ENCODE data around the gene KIAA1958. TPM values are rescaled to one million over a fixed set of nuclear protein-coding genes. Genes with fewer than 3 reads are reported as not detected.

KIAA1958 gene
- total RNA-seq, 1 experiment from 2014 or later: 5.8 TPM

DNA sequence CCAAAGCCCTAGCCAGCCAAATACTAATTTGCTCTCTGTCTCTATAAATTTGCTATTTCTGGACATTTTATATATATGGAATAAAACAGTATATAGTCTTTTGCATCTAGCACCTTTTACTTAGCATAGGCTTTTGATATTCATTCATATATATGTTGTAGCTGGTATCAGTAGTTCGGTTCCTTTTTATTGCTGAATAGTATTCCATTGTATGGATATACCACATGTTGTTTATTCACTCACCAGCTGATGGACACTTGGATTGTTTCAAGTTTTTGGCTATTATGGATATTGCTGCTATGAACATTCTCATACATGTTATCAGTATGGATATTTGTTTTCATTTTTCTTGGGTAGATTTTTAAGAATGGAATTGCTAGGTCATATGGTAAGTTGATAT, 23.8 kb upstream of the KIAA1958 start:
- BruUV-seq (replicated peaks): no TSS peak
- H3K27me3 Mint-ChIP-seq (ENCODE audit: insufficient read depth, unreplicated experiment): no peaks in the 10 kb centered on the region
- intact Hi-C loops (cut with micrococcal nuclease): no loop called here
- CTCF ChIA-PET: interaction anchor here (0.5 to 1.0 kb wide), 3 partner anchors 29 to 77 kb away, joined by 3 to 4 read pairs (median 3); no protein-coding TSS in a partner anchor
- TF ChIP-seq, protein P1, sequence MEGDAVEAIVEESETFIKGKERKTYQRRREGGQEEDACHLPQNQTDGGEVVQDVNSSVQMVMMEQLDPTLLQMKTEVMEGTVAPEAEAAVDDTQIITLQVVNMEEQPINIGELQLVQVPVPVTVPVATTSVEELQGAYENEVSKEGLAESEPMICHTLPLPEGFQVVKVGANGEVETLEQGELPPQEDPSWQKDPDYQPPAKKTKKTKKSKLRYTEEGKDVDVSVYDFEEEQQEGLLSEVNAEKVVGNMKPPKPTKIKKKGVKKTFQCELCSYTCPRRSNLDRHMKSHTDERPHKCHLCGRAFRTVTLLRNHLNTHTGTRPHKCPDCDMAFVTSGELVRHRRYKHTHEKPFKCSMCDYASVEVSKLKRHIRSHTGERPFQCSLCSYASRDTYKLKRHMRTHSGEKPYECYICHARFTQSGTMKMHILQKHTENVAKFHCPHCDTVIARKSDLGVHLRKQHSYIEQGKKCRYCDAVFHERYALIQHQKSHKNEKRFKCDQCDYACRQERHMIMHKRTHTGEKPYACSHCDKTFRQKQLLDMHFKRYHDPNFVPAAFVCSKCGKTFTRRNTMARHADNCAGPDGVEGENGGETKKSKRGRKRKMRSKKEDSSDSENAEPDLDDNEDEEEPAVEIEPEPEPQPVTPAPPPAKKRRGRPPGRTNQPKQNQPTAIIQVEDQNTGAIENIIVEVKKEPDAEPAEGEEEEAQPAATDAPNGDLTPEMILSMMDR (IDR thresholded peaks at IDR 0.05; ENCODE audit: unreplicated experiment): no peak
- H3K4me3 Mint-ChIP-seq (ENCODE audit: unreplicated experiment): no peak overlapping the region
- POLR2A ChIA-PET: interaction anchor here (0.7 kb wide), 1 partner anchor 704 kb away, joined by 3 read pairs; no protein-coding TSS in a partner anchor
- H3K36me3 Mint-ChIP-seq (ENCODE audit: insufficient read depth, unreplicated experiment): peaks cover 56% of the 10 kb centered on the region
- peaks cover 7% of the 10 kb centered on the region for H3K9me3 Mint-ChIP-seq (ENCODE audit: unreplicated experiment)
- DNase-seq (ENCODE audit: unreplicated experiment): no peak
- no peaks in the 10 kb centered on the region for H3K4me1 Mint-ChIP-seq (ENCODE audit: insufficient read depth, unreplicated experiment)
- H3K27ac Mint-ChIP-seq (ENCODE audit: low read depth, unreplicated experiment): no peak overlapping the region

DNA sequence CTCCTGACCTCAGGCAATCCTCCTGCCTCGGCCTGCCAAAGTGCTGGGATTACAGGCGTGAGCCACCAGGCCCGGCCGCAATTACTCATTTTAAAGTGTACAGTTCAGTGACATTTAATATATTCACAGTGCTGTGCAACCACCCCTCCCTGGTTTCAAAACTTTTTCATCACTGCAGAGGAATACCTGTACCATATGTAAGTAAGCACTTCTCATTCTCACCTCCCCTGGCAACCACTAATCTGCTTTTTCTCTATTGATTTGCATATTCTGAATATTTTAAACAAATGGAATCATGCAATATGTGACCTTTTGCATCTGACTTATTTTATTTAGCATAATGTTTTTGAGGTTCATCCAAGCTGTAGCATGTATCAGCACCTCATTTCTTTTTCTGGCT, 21.3 kb upstream of the KIAA1958 start:
- no peak overlapping the region for H3K27ac Mint-ChIP-seq (ENCODE audit: low read depth, unreplicated experiment)
- intact Hi-C loops (cut with micrococcal nuclease): no loop called here
- TF ChIP-seq, protein P1 (IDR thresholded peaks at IDR 0.05; ENCODE audit: unreplicated experiment): no peak
- no peak for DNase-seq (ENCODE audit: unreplicated experiment)
- no peaks in the 10 kb centered on the region for H3K27me3 Mint-ChIP-seq (ENCODE audit: insufficient read depth, unreplicated experiment)
- peaks cover 7% of the 10 kb centered on the region for H3K9me3 Mint-ChIP-seq (ENCODE audit: unreplicated experiment)
- no peak overlapping the region for H3K4me3 Mint-ChIP-seq (ENCODE audit: unreplicated experiment)
- no peaks in the 10 kb centered on the region for H3K4me1 Mint-ChIP-seq (ENCODE audit: insufficient read depth, unreplicated experiment)
- POLR2A ChIA-PET: no interaction called here
- BruUV-seq (replicated peaks): no TSS peak
- CTCF ChIA-PET: no interaction called here
- peaks cover 42% of the 10 kb centered on the region for H3K36me3 Mint-ChIP-seq (ENCODE audit: insufficient read depth, unreplicated experiment)

DNA sequence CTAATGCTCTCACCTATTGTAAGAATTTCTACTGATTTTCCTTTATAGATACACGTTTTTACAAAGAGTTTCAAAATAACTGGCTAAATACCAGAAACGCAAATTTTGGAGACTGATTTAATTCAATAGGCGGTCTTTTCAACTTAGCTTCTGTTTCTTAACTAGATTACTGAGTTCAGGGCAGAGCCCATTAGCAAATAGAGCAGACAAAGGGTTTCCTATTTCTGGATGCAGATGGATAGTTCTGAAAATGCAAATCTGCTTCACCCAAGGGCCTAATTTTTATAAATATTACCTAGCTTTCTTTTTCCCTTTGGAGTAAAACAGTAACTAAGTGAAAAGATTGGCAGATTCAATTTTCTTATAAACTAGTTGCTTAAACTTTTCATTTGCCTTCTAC, 13.6 kb upstream of the KIAA1958 start:
- Mint-ChIP-seq H3K27ac (ENCODE audit: low read depth, unreplicated experiment) (no peak overlapping the region), H3K36me3 (ENCODE audit: insufficient read depth, unreplicated experiment) (peaks cover 13% of the 10 kb centered on the region), H3K9me3 (ENCODE audit: unreplicated experiment) (no peaks in the 10 kb centered on the region), H3K27me3 (ENCODE audit: insufficient read depth, unreplicated experiment) (no peaks in the 10 kb centered on the region), H3K4me1 (ENCODE audit: insufficient read depth, unreplicated experiment) (no peaks in the 10 kb centered on the region), H3K4me3 (ENCODE audit: unreplicated experiment) (no peak overlapping the region)
- ChIA-PET CTCF (no interaction called here), POLR2A (interaction anchor here (0.9 to 1.0 kb wide), 2 partner anchors 12 to 261 kb away, joined by 3 to 4 read pairs; no protein-coding TSS in a partner anchor)
- no TSS peak for BruUV-seq (replicated peaks)
- no peak for DNase-seq (ENCODE audit: unreplicated experiment)
- intact Hi-C loops (cut with micrococcal nuclease): no loop called here
- TF ChIP-seq, protein P1 (IDR thresholded peaks at IDR 0.05; ENCODE audit: unreplicated experiment): no peak

DNA sequence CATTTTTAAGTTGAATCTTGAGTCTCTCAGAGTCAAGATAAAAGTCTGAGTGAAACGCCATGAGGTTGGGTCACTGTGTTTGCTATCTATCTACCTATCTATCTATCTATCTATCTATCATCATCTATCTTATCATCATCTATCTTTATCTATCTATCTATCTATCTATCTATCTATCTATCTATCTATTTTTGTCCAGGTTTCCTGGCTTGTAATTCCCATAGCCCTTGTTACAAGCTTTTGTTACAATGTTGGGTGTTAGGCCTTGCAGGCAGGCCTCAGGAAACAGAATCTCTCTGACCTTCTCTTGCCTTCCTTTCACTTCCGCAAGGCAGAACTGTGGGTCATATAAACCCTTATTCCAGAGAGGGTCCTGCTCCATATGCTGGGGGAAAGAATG, 12.6 kb upstream of the KIAA1958 start:
- no peak overlapping the region for H3K4me3 Mint-ChIP-seq (ENCODE audit: unreplicated experiment)
- no peaks in the 10 kb centered on the region for H3K9me3 Mint-ChIP-seq (ENCODE audit: unreplicated experiment)
- no peaks in the 10 kb centered on the region for H3K4me1 Mint-ChIP-seq (ENCODE audit: insufficient read depth, unreplicated experiment)
- BruUV-seq (replicated peaks): no TSS peak
- intact Hi-C loops (cut with micrococcal nuclease): no loop called here
- DNase-seq (ENCODE audit: unreplicated experiment): no peak
- TF ChIP-seq, protein P1 (IDR thresholded peaks at IDR 0.05; ENCODE audit: unreplicated experiment): no peak
- POLR2A ChIA-PET: interaction anchor here (0.9 kb wide), 1 partner anchor 262 kb away, joined by 3 read pairs; no protein-coding TSS in a partner anchor
- no peaks in the 10 kb centered on the region for H3K27me3 Mint-ChIP-seq (ENCODE audit: insufficient read depth, unreplicated experiment)
- peaks cover 11% of the 10 kb centered on the region for H3K36me3 Mint-ChIP-seq (ENCODE audit: insufficient read depth, unreplicated experiment)
- CTCF ChIA-PET: interaction anchor here (0.7 kb wide), 1 partner anchor 346 kb away, joined by 3 read pairs; no protein-coding TSS in a partner anchor
- H3K27ac Mint-ChIP-seq (ENCODE audit: low read depth, unreplicated experiment): no peak overlapping the region

Measured in MCF 10A (cell line).